GM18868 (cell line): ENCODE results near the gene ARSB.
"Not testable (repeated sequence)": the region's sequence is repeated elsewhere in the genome, so short reads cannot be mapped to it uniquely, and the experiment has no call there.

ENCODE experiments used
- ATAC-seq: cut with Tn5 transposase; IDR thresholded peaks from one replicate; pipeline ENCODE4 v1.9.1; 2021; ENCODE audit warnings: mild to moderate bottlenecking, moderate library complexity; ENCODE audit not compliant: unreplicated experiment

The ARSB gene

DNA sequence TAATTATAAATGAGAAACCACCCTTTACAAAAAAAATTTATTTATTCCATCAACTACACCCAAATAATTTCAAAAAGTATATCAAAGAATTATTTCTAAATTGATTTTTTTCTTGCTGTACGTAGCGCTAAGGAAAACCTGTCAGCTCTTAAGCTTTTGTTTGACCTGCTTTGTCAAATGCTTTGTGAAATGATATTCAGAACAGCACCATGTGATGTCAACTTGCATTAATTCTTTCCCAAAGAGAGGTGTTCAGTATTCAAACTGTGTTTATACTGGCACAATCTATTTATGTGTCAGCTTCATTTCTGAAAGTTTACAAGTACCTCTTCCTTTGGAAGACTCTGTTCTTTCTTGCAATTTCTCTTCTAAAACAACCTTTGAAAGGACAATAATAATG is 12.0 kb upstream of the ARSB start:
- no peak for ATAC-seq

DNA sequence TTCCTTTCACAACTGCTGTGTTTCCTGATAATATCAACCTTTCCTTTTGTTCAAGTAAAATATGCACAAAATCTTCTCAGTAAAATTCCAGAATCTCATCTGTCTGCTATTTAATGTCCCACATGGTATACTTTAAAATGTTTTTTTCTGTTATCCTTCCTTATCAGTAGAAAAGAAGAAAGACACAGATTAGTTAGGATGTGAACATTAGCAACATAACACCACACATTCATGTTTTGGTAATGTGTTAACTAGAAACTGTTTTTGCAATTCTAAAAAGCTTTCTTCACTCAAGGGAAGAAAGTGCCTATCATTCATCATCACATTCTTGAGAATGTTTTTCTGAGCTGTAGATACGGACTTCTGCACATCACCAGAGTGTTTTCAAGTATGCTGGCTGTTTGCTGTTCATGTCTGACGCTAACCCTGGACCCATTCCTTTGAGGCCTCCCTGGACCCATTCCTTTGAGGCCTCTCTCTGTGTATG is 10.5 kb upstream of the ARSB start:
- ATAC-seq = no peak

DNA sequence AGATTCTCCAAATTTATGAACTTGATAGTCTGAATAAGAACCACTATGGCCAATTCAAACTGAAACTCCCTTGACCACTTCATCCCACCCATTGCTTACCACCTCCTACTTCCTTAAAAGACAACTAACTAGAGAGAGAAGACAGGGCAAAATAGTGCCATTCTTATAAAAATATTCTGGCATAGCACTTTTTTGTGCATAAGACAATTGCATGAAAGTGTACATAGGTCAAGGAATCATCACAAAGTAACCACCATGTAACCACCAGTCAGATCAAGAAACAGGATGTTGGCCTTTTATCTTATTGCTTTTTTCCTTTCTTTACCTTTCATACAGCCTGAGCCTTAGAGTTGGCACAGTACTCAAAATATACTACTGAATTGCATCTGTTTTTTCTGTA is 8.1 kb upstream of the ARSB start:
- ATAC-seq = no peak

DNA sequence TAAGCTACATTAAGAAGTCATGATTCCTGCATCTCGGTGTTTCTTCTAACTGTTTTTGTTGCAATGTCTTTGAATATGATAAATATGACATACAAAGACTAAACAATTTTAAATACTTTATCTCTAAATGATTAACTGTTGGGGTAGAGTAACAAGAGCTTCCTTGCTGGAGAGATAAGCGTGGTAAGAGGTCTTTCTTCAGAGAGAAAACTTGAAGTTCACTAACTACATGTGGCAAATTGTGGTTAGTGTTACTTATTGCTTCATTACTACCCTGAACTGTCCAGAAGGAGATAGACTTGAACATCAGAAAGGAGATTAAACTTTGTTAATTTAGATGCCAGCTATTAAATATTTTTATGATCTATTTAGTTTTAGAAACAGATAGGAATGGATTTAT is 7.0 kb upstream of the ARSB start:
- no peak for ATAC-seq

DNA sequence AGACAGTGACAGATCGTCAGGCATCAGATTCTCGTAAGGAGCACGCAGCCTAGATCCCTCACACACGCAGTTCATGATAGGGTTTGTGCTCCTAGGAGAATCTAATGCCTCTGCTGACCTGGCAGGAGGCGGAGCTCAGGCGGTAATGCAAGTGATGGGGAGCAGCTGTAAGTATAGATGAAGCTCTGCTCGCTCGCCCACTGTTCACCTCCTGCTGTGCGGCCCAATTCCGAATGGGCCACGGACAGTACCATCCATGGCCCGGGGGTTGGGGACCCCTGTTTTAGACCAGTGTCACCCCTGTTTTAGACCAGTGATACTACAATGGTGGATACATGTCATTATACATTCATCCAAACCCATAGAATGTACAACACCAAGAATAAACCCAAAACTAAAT is 4.0 kb upstream of the ARSB start:
- ATAC-seq = no peak

DNA sequence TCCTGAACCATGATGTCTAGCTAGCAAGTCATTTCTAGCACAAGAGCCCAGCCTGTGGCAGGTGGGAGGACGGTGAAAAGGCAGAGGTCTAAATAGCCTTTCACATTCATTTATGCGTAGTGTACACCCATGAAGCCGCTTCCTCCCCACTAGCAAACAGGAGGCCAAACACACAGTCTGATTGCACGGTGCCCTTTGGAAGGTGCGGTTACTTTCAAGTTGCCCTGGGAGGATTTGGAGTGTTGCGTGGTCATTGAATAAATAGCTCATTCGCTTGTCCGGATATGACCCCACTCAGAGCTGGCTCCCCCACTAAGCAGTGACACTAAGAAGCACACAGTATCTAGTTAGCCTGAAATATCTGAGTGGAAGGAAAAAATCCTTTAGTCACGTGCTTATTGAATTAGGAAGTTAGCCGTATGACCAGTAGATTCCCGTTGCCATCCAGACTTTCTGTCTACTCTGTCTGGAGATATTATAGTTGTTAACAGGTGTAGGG is 664 bp upstream of the ARSB start:
- peak; percentile 47 for ATAC-seq

DNA sequence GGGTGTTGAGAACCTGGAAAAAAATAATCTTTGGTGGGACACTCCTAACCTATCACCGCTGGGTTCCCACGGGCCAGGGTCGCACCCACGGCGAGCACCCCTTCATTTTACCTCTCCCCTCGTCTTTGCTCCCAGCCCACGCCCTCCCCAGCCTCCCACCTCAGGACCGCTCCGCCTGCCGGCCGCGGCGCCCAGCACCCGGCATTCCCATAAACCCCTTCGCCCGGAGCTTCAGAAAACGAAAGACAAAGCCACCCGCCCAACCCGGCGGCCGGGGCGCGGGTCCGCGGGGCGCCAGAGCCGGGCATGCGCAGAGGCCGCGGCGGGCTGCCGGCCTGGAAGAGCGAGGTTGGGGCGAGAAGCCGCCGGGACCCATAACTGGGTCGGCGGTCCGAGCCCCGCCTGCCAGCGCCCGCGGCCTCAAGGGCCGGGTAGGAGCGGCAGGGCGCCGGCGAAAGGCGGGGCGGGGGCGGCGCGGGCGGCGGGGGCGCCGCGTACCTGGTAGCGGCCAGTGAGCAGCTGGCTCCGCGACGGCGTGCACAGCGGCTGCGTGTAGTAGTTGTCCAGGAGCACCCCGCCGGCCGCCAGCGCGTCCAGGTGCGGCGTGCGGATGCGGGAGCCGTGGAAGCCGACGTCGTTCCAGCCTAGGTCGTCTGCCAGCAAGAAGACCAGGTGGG is 533 bp downstream of the ARSB start:
- peak; percentile 46 for ATAC-seq

DNA sequence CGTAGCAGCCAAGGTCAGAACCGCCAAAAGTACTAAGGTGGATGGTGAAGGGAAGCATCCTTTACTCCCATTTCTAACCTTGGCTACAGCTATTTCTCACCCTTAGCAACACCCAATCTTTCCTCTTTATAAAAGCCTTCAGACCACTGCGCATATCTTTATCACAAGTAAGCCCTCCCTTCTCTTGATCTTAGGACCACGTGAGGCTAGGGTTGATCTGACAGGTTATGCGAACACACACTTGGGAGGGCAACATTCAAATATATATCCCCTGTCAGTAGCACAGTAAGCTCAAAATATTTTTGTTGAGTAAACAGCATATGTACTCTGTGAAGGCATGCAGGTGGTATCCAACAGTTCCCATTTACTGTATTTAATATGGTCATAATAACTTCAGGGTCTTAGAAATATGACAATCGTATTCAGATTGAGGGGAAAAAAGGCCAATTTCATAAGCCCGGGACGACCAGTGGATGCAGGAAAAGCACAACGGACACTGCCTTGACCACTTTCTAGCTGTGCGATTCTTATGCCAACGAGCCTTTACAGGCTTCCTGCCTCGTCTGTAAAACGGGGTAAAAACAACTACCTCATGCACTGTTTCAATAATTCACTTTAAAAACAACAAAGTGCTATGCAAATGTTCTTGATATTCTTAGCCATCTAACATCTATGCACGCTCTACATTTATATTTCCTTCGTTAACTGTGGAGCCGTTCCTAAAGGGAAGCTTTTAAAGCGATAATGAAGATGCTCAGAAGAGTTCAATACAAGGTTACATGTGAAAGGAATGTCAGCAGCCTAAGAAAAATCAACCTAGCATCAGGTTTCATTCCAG is 1.3 kb downstream of the ARSB start:
- no peak for ATAC-seq

DNA sequence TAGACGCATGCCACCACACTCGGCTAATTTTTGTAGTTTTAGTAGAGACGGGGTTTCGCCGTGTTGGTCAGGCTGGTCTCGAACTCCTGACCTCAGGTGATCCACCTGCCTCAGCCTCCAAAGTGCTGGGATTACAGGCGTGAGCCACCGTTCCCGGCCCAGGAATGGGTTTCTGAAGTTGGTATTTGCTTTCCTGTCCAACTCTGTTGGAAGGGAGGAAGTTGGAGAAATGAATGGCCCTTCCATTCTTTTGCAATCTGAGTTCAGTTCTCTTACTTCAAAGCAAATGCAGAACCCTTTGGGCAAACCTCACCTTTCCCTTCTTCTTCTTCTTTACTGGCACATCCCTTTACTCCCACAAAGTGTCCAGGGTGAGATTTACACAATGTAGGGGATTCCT is 1.9 kb downstream of the ARSB start:
- not testable (repeated sequence) for ATAC-seq

DNA sequence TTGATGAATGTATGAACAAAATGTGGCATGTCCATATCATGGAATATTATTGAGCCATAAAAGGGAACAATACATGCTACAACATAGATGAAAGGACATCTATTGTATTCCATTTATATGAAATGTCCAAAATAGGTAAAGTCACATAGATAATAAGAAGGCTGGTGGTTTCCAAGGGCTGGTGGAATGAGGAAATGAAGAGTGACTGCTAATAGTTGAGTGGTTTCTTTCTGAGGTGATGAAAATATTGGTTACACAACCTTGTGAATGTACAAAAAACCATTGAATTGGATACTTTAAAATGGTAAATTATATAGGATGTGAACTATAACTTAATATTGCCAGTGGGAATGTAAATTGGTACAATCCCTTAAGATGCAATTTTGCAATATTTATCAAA is 5.2 kb downstream of the ARSB start:
- no peak for ATAC-seq

DNA sequence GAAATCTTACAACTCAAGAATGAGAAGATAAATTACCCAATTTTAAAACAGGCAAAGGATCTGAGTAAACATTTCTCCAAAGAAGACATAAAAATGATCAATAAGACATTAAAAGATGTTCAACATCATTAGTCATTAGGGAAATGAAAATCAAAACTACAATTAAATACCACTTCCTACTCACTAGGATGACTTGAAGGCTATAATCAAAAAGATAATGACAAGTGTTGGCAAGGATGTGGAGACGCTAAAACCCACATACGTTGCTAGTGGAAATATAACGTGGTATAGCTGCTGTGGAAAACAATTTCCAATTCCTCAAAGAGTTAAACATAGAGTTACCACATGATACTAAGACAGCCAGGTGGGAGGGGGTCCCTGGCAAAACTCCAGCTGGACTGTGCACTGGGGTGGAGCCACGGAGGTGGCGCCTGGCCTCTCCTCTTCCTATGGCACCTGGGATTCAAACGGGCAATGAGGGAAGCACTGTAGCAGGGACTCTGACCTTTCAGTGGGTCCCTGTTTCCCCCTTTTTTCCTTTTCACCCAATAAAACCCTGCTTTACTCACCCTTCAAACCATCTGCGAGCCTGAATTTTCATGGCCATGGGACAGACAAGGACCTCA is 5.9 kb downstream of the ARSB start:
- no peak for ATAC-seq

DNA sequence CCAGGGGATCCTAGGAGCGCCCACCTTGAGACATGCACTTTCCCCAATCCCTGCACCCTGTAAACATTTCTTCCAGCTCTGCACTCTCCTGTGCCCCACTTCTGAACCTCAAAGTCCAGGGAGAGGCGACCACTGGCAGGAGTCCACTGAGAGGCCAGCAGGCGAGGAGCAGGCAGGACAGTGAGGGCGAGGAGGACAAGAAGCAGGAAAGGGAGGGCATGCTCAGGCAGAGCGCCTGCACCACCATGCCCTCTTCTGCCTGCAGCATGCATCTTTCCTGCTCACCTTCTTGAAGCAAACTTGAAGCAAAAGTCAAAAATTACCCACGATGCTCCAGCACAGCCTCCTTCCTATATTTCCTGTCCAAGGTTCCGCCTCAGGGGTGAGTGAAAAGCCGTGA is 10.1 kb downstream of the ARSB start:
- no peak for ATAC-seq

DNA sequence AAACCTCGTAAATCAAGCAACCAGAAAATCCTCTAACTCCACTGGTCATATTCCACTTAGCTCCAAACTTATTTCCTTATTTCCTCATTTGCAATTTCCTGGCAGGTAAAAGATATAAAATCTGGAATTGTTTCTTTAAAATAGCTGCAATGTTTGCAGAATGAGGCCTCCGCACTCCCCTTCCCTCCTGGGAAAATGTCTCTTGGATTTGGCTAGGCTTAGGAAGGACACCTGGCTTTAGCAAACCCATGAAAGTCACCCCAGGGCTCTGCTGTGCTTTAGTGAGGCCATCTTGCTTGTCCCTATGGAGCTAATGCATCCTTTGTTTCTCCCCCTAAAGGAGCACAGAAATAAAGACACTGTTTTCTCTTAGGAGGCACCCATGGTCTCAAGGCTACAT is 10.5 kb downstream of the ARSB start:
- ATAC-seq = no peak

DNA sequence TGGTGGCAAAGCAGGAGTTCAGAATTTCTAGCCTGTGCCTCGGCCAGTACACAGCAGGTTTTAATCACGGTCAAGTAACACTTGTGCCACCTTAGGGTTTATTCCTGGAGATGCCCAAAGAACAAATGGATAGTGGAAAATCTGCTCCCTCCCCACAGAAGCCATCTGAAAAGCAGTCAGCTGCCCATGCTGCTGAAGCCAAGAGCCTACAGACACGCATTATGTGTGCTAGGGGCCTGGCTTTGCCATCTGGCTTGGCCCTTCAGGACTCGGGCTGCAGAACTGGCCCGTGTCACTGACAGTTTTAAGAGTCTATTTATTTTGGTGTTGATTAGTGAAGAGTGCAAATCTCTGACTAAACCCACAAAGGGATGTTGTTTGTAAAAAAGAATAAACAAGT is 11.1 kb downstream of the ARSB start:
- no peak for ATAC-seq

DNA sequence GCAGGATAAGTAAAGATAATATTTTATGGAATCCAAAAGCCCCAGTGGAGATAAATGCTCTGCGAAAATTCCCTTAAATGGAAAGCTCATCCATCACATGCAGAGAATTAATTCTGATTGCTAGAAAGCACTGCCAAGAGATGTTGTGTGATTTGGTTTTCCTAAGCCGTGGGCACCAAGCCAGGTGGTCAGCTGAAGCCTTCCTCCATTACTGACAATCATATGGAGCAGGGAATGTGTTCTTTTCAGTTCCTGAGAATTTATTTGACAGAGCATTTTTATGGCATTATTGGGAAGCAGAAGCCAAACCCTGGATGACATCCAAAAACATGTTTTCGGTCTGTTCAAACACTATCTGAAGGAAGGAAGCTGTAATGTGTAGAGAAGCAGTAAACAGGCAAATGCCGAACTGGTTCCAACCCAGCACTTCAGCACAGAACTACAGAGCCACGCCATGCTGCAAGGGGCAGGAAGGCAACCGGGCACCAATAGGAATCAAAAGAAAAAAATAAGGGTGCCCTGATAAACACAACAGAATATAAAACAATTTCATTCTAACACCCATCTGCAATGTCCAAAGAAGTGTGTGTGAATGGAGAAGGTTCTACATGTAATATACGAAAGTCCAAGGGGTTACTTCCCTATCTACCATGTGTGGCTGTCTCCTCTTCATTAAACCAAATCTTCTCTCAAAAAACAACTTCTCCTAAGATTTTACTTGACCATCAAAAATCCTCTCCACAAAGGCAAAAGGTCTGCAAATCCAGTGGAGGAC is 12.3 kb downstream of the ARSB start:
- ATAC-seq = no peak

DNA sequence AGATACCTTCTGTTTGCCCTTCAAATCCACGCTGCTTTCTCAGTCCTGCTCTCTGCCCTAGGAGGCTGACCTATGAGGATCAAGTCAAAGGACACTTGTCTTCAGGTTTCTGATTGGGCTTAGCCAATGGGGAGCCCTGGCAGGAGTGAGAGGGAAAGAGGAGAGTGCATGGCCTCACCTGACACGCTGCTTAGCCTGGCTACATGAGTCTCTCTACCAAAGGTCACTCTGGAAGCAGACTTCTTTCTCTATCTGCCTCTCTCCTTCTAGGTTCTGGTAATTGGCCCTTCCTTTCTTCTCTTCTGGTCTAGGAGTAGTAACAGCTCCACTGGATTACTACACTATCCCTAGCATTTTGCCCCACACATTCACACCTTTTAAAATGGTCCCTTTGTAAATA is 13.1 kb downstream of the ARSB start:
- no peak for ATAC-seq

DNA sequence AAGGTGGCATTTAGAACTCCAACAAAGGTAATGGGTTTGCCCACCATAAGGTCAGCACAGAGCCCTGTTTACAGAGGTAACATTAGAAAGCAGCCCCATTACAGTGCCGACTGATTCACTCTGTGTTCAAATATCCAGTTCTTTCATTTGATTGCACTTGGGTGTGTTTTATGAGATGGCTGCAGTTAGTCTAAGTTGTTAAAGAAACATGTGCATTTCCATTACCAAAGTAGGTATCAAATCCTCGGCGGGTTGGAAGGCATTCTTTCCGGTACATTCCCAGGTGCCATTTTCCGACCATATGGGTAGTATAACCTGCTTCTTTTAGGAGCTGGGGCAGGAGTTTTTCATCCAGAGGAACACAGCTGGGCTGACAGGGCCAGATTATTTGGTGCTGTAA is 16.3 kb downstream of the ARSB start:
- ATAC-seq = no peak

DNA sequence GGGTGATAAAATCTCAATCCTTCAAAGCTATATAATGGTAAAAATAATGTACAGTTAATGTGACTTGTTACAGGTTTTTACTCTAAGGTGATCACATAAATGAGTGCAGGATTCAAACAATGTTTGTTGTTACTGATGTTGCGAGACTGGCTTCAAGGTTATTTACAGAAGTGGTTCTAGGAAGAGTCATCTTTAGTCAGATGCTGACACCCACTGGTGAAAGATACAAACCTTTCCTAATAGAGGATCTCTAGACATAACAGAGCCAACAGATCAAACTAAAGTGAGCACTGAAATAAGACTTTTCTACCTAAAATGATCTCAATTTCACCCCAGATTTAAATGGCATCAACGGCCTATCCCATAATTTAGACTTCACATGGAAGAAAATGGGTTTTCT is 20.2 kb downstream of the ARSB start:
- ATAC-seq = peak; percentile 53

DNA sequence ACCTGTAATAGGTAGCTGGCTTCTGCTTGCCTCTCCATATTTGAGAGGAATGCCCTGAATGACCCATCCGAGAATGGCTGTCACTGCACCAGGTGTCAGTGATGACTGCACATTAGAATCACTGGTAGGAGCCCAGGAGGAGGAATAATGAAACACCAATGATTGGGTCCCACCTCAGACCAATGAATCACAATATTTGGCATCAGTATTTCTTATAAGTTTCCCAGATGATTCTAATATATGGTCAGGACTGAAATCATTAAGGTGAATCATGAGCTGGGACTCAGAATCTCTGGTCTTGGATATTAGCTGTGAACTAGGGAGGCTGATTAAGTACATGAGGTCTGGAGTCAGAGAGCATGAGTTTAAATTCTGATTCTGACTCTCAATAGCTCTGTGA is 23.4 kb downstream of the ARSB start:
- ATAC-seq = no peak

DNA sequence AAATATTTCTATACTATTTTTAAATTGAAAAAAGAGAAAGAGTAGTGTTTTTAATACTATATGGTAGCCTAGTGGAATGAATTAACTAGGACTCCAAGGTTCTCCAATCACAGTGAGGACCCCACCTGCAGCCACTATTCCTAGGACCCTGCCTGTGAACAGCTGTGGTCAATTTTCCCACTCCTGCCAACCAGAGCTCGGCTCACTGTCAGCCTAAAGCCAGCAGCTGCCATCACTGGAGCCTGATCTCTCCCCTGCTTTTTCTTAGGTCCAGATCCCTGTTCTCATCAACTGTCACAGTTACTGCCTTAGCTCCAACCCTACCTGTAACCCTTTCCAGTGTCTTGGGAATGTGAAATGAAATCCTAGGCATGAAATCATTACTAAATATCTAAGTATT is 25.3 kb downstream of the ARSB start:
- no peak for ATAC-seq
